B cell (primary cell): Measurements from ENCODE around the gene LGI1. TPM values are rescaled to one million over a fixed set of nuclear protein-coding genes. Genes with fewer than 3 reads are reported as not detected.

Experiments used
- ATAC-seq: fragments of 200-7000 bp; cut with Tn5 transposase; one replicate; pipeline ENCODE4 v1.10.0; 2021; ENCODE audit warnings: low read depth, mild to moderate bottlenecking, moderate number of reproducible peaks, moderate library complexity
- CTCF ChIA-PET: fragments of 350-600 bp; sonication (Branson Sonifier 250); formaldehyde crosslinking; loops from one replicate; lab custom pipeline; 2021; ENCODE audit warnings: antibody characterized with exemption, inconsistent platforms; lab: Charles Lee
- POLR2A ChIA-PET: fragments of 350-600 bp; sonication (Branson Sonifier 250); formaldehyde crosslinking; loops from one replicate; lab custom pipeline; 2021; ENCODE audit warnings: antibody characterized with exemption; lab: Charles Lee
- DNase-seq: peaks from one replicate; pipeline ENCODE4 v3.0.0; 2013
- H2AFZ ChIP-seq: 2 replicates; pipeline ENCODE4 v1.6.1; 2012; ENCODE audit warnings: mild to moderate bottlenecking, low read depth, low read length; ENCODE audit not compliant: insufficient read depth, poor library complexity, severe bottlenecking
- H3K27ac ChIP-seq, 2 donors: 1 replicate in 1 of 2; 2 replicates in 1 of 2; pipeline ENCODE4 v1.5.1; 2012 to 2013; ENCODE audit warnings: low read length in 2 of 2, mild to moderate bottlenecking in 2 of 2, moderate library complexity in 1 of 2
- H3K27me3 ChIP-seq, 4 experiments: fragments of 200-600 bp in 1 of 4; sonication (generic) in 1 of 4; replicated peaks in 1 of 4; 1 replicate in 2 of 4; 2 replicates in 2 of 4; pipeline versions ENCODE4 v1.6.1 to v1.7.0; 2013 to 2016; ENCODE audit warnings: low read length in 3 of 4, mild to moderate bottlenecking in 2 of 4, mixed read lengths in 1 of 4, moderate library complexity in 1 of 4; ENCODE audit not compliant: insufficient read depth in 4 of 4, control insufficient read depth in 3 of 4; ENCODE audit errors: control extremely low read depth in 1 of 4
- H3K36me3 ChIP-seq, 2 experiments: replicated peaks in 1 of 2; 1 replicate in 1 of 2; 2 replicates in 1 of 2; pipeline versions ENCODE4 v1.6.1 to v1.7.1; 2013; ENCODE audit warnings: low read length in 1 of 2; ENCODE audit not compliant: insufficient read depth in 2 of 2, control insufficient read depth in 1 of 2; ENCODE audit errors: control extremely low read depth in 1 of 2, extremely low read depth in 1 of 2
- H3K4me1 ChIP-seq, 2 donors: fragments of 200-600 bp in 1 of 2; sonication (generic) in 1 of 2; 1 replicate in 1 of 2; 2 replicates in 1 of 2; pipeline versions ENCODE4 v1.5.1 to v1.6.1; 2013 to 2017; ENCODE audit warnings: low read length in 2 of 2; ENCODE audit not compliant: control insufficient read depth in 2 of 2, insufficient read depth in 2 of 2
- H3K4me2 ChIP-seq: replicated peaks from 2 replicates; pipeline ENCODE3; 2012; ENCODE audit warnings: mild to moderate bottlenecking, low read depth, low read length; ENCODE audit not compliant: poor library complexity, severe bottlenecking
- H3K4me3 ChIP-seq, 5 experiments: fragments of 200-600 bp in 1 of 5; sonication (generic) in 1 of 5; 1 replicate in 3 of 5; 2 replicates in 2 of 5; pipeline versions ENCODE4 v1.5.1 to v1.7.0; 2011 to 2016; ENCODE audit warnings: low read length in 4 of 5, mild to moderate bottlenecking in 4 of 5, low read depth in 2 of 5, control low read depth in 1 of 5, moderate library complexity in 1 of 5; ENCODE audit not compliant: insufficient read depth in 1 of 5; ENCODE audit errors: control extremely low read depth in 1 of 5, extremely low read depth in 1 of 5
- H3K79me2 ChIP-seq: fragments of 200-600 bp; sonication (generic); one replicate; pipeline ENCODE4 v1.6.0; 2016; ENCODE audit warnings: low read length; ENCODE audit not compliant: control insufficient read depth, insufficient read depth
- H3K9ac ChIP-seq: fragments of 200-600 bp; sonication (generic); 2 replicates; pipeline ENCODE4 v1.6.1; 2017; ENCODE audit warnings: mild to moderate bottlenecking, low read length, moderate library complexity
- H3K9me3 ChIP-seq, 3 donors: one replicate each; pipeline versions ENCODE4 v1.6.1 to v1.7.1; 2013; ENCODE audit warnings: low read length in 2 of 3; ENCODE audit not compliant: control insufficient read depth in 2 of 3, insufficient read depth in 1 of 3; ENCODE audit errors: control extremely low read depth in 1 of 3
- H4K20me1 ChIP-seq: 2 replicates; pipeline ENCODE4 v1.6.0; 2012; ENCODE audit warnings: mild to moderate bottlenecking, low read length; ENCODE audit not compliant: insufficient read depth, control insufficient read depth, poor library complexity, severe bottlenecking
- H3K27ac Mint-ChIP-seq: one replicate; pipeline ENCODE4 v1.8.0; 2021; ENCODE audit warnings: mixed read lengths
- H3K27me3 Mint-ChIP-seq: one replicate; pipeline ENCODE4 v1.8.0; 2021; ENCODE audit warnings: mixed read lengths
- H3K4me1 Mint-ChIP-seq: one replicate; pipeline ENCODE4 v1.8.0; 2021; ENCODE audit warnings: mixed read lengths
- H3K4me3 Mint-ChIP-seq: one replicate; pipeline ENCODE4 v1.8.0; 2021; ENCODE audit warnings: mixed read lengths
- H3K9me3 Mint-ChIP-seq: one replicate; pipeline ENCODE4 v1.8.0; 2022; ENCODE audit warnings: mixed read lengths; ENCODE audit not compliant: insufficient read depth
- CTCF ChIP-seq: fragments of 200-600 bp; IDR thresholded peaks from one replicate; pipeline ENCODE4 v1.8.0; 2022; ENCODE audit warnings: antibody characterized with exemption, mild to moderate bottlenecking
- EZH2 ChIP-seq: IDR thresholded peaks from 2 replicates; pipeline ENCODE4 v1.6.1; 2012; ENCODE audit warnings: borderline replicate concordance, low read depth, mild to moderate bottlenecking, moderate library complexity, low read length; ENCODE audit not compliant: insufficient read depth, poor library complexity, severe bottlenecking
- WGBS: methylation state at CpG from one replicate; pipeline ENCODE4 v1.1.5; 2013; ENCODE audit warnings: missing lambda C conversion rate; ENCODE audit not compliant: insufficient coverage; 5-methylcytosine and 5-hydroxymethylcytosine counted together
- intact Hi-C: fragments of 100-400 bp; cut with micrococcal nuclease; formaldehyde crosslinking; loops from one replicate; pipeline ENCODE4 v1.10.0; 2022
- polyA plus RNA-seq: library from polyadenylated mRNA; depleted of rRNA; stranded (reverse); fragments of >200 nt; gene quantifications from 2 replicates; pipeline ENCODE4 v1.2.3, GENCODE V29; 2012
- total RNA-seq, 2 donors: library from RNA; stranded (reverse); fragments of 120-200 nt in 1 of 2; gene quantifications; 1 replicate in 1 of 2; 2 replicates in 1 of 2; pipeline versions ENCODE4 v1.2.3 to v1.2.4, GENCODE V29; 2013 to 2022

Gene LGI1
- total and polyA plus RNA-seq, 2 donors (not counting 1 experiment from before 2014, with no cell fraction given), result not detected

GRCh38 chr10:93777092-93777491 is 19.4 kb downstream of the LGI1 start:
- H3K27me3 ChIP-seq, result peaks cover 0 to 8% (median 2%) of the 10 kb centered on the region in 4 experiments
- no peaks in the 10 kb centered on the region for H3K4me1 ChIP-seq
- POLR2A ChIA-PET, result no interaction called here
- H3K4me3 ChIP-seq, result no peak overlapping the region
- Mint-ChIP-seq H3K4me1 (no peaks in the 10 kb centered on the region), H3K9me3 (no peaks in the 10 kb centered on the region), H3K4me3 (no peak overlapping the region), H3K27me3 (peaks cover 20% of the 10 kb centered on the region), H3K27ac (no peak overlapping the region)
- TF ChIP-seq CTCF, result no peak
- TF ChIP-seq EZH2, result no peak
- H3K9ac ChIP-seq, result no peak overlapping the region
- DNase-seq (no peak), ATAC-seq (no peak)
- no peak overlapping the region for H3K4me2 ChIP-seq
- no peak overlapping the region for H3K27ac ChIP-seq
- no peaks in the 10 kb centered on the region for H3K9me3 ChIP-seq
- H3K79me2 ChIP-seq, result no peaks in the 10 kb centered on the region
- no CpG with 5 or more reads among the region's 2 CpGs for WGBS
- intact Hi-C loops, result no loop called here
- no peaks in the 10 kb centered on the region for H4K20me1 ChIP-seq
- CTCF ChIA-PET, result no interaction called here
- H3K36me3 ChIP-seq, result no peaks in the 10 kb centered on the region
- no peak overlapping the region for H2AFZ ChIP-seq

- Histone ChIP-seq H3K4me1 (no peaks in the 10 kb centered on the region), H3K27me3 (peaks cover 0 to 2% (median 0%) of the 10 kb centered on the region in 4 experiments), H3K27ac (no peak overlapping the region), H3K9ac (no peak overlapping the region), H3K4me2 (no peak overlapping the region), H2AFZ (no peak overlapping the region), H4K20me1 (no peaks in the 10 kb centered on the region), H3K79me2 (no peaks in the 10 kb centered on the region), H3K9me3 (no peaks in the 10 kb centered on the region), H3K4me3 (no peak overlapping the region), H3K36me3 (no peaks in the 10 kb centered on the region)
- Mint-ChIP-seq H3K27ac (no peak overlapping the region), H3K27me3 (peaks cover 7% of the 10 kb centered on the region), H3K9me3 (no peaks in the 10 kb centered on the region), H3K4me3 (no peak overlapping the region), H3K4me1 (no peaks in the 10 kb centered on the region)
- no peak for ATAC-seq
- ChIA-PET POLR2A (no interaction called here), CTCF (no interaction called here)
- no peak for TF ChIP-seq CTCF
- no peak for TF ChIP-seq EZH2
- intact Hi-C loops, result no loop called here
- no peak for DNase-seq
- WGBS, result 69% methylated on average over 1 of the region's 2 CpGs
Measured at GRCh38 chr10:93784059-93784458, 26.3 kb downstream of the LGI1 start.
